Panc1 (cell line): ENCODE measurements around the gene ARHGDIA.

ENCODE experiments used
- CTCF ChIP-seq: fragments of 450-650 bp; IDR thresholded peaks from 2 replicates; pipeline ENCODE4 v1.5.1; 2017; ENCODE audit warnings: mild to moderate bottlenecking
- POLR2AphosphoS5 ChIP-seq: IDR thresholded peaks from 2 replicates; pipeline ENCODE4 v1.6.1; 2012; ENCODE audit warnings: mild to moderate bottlenecking, low read depth, low read length, moderate library complexity
- REST ChIP-seq, 2 experiments: IDR thresholded peaks; 2 replicates each; pipeline ENCODE4 v1.6.1; 2011 to 2012; ENCODE audit warnings: low read depth in 2 of 2, control low read depth in 1 of 2, low read length in 1 of 2, mild to moderate bottlenecking in 1 of 2, moderate library complexity in 1 of 2; ENCODE audit not compliant: insufficient read depth in 1 of 2
- SIN3A ChIP-seq: IDR thresholded peaks from 2 replicates; pipeline ENCODE4 v1.6.1; 2012; ENCODE audit warnings: low read depth, mild to moderate bottlenecking, low read length, moderate library complexity, borderline replicate concordance; ENCODE audit not compliant: insufficient read depth
- TCF7L2 ChIP-seq: IDR thresholded peaks from 2 replicates; pipeline ENCODE4 v1.6.1; 2011; ENCODE audit warnings: mild to moderate bottlenecking, low read depth, low read length, inconsistent platforms

GRCh38 chr17:81912441-81913309 is 41.5 kb upstream of the ARHGDIA start:
- no peak for TF ChIP-seq CTCF
- TF ChIP-seq POLR2AphosphoS5: no peak
- no peak for TF ChIP-seq REST (IDR thresholded peaks at IDR 0.05; ENCODE audit: insufficient read depth in 1 of 2, low read depth in 2 of 2, low read length in 1 of 2)
- TF ChIP-seq TCF7L2: no peak
- no peak for TF ChIP-seq SIN3A
